Activated CD4-positive, CD25-positive, alpha-beta regulatory T cell treated with anti-CD3 and anti-CD28 coated beads, Interleukin-2, amount 50 U/mL, for 16 hours (primary cell): ENCODE results near the gene STMP1.
"Not testable (repeated sequence)": the region's sequence is repeated elsewhere in the genome, so short reads cannot be mapped to it uniquely, and the experiment has no call there.

Experiments
- DNase-seq: peaks from one replicate; pipeline ENCODE4 v3.0.0-alpha.2; 2020; ENCODE audit warnings: low read depth, low spot score

The STMP1 gene

DNA sequence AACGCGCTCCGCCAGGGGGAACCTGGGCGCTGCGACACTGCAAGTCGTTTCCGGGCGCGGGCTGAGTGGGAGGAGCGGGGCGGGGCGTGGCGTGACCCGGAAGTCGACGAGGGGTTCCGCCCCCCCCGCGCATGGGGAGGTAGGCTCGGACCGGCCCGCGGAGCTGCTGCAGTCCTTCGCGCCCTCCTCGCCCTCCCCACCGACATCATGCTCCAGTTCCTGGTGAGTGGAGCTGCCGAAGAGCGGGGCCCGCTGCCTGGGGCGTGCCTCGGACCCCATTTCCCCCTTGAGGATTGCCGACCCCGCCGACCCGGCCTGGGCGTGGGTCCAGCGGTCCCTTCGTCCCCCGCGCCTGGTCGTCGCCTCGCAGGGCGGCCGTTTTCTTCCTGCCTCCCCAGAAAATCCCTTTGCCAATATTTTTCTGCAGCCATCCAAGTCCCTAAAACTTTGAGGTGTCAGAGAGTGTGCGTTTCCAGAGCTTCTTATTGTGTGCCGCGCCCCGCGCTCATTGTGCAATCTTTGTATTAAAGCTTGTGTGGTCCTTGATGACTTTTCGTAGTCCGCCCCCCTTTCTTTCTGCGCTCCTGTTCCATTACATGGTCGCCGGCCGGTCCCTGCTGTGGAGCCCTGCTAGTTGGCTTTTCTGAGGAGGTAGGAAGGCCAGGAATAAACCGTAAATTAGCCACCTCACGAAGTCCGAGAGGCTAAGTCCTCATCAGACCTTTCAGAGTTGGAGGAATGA, at the start of gene STMP1:
TSS of gene STMP1 (plus strand) at position 142 of the 742 bp plus-strand sequence.
- peak; percentile 95 for DNase-seq

DNA sequence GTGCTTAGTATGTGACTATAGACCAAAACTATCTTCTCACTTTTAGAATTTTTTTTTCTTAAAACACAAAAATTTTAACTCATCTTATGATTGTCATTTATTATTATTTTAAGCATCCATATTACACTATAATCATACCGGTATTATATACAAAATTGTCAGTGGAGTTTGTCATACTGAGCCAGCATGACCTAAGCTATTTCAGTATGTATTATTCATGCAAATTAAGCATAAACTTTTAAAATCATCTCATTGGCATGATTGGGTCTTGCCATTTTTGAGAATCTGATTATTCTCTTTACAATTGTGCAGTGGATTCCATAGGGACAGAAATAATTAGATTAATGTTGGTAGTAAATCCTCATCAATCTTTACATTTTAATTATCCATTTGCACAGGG, 46.2 kb upstream of the STMP1 start:
- no peak for DNase-seq

DNA sequence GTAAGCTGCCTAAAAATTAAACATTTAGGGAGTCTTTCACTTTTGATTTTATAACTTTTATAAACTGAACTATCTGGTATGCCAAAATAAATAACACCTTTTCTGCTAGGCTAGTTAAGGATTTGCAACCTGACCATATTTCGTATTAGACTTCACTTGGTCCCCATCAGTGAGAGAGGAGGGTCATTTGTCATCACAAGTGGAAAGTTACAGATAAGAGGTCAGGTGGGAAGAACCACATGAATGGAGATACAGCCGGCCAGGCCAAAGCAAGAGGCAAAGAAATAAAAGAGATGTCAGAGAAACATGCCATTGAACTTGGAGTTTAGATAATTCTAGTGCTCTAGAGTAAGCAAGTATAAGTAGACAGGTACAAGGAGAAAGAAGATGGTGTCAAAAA, 44.5 kb upstream of the STMP1 start:
- no peak for DNase-seq

DNA sequence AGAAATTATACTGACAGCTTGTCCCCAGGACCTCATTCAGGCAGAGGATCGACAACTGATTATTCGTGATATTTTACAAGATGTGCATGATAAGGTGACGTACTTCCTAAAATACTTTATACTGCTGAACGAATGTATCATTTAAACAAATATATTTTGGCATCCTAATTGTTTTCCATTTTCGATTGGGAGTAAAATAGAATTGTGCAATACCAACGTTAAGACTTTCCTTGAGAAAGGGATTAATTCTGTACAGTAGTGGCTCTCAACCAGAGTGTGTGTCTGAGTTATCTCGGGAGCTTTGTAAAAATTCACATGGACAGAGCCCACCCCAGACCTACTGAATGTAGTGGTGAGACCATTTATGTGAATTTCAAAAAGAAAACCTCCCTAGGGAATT, 43.8 kb upstream of the STMP1 start:
- DNase-seq = no peak

DNA sequence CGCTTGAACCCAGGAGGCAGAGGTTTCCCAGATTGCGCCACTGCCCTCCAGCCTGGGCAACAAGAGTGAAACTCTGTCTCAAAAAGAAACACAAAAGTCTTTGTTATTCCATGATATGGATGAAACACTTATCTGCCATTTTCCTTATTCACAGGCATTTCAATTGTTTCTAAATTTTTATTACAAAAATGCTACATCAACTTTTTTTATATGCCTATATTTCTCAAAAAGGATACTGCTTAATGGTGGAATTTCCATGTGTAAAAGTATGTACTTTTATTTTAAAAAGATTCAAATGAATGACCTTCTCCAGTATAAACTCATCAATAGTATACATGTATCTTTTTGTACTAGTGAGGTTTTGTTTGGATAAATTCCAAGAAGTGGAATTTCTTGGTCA, 41.9 kb upstream of the STMP1 start:
- no peak for DNase-seq

DNA sequence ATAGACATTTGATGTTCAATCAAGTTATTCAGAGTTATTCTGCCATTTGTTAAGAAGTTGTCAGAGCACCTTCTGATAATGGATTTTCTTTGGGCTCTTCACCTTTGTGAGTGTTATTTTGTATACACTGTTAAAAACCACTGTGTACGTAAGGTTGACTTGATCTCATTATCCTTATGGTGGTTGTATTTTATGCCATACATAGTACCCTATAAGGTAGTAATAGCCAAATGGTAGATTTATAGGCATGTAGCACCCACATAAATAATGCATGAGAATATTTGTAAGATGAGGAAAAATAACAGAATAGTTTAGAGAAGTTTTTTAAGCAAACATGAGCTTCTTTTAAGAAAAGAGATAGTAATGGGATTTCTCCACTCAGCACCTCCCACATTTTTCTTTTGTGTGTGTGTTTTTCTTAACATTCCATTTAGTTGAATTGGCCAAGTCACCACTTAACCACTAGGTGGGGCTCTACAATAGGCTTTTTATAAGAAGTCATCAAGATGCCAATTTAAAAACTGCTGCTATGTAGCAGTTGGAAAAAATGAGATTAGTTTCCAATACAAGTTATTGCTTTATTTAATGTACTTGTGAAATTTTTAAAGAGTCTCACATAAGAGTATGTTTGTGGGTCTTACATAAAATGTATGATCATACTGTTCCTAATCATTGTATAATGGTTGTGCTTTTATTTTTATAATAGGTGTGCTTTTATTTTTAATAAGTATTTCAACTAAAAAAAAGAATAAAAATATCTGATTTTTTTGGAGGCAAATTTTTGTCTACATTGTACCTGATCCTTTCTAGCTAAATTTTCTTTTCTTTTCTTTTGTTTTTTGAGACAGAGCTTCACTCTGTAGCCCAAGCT, 41.1 kb upstream of the STMP1 start:
- DNase-seq = no peak

DNA sequence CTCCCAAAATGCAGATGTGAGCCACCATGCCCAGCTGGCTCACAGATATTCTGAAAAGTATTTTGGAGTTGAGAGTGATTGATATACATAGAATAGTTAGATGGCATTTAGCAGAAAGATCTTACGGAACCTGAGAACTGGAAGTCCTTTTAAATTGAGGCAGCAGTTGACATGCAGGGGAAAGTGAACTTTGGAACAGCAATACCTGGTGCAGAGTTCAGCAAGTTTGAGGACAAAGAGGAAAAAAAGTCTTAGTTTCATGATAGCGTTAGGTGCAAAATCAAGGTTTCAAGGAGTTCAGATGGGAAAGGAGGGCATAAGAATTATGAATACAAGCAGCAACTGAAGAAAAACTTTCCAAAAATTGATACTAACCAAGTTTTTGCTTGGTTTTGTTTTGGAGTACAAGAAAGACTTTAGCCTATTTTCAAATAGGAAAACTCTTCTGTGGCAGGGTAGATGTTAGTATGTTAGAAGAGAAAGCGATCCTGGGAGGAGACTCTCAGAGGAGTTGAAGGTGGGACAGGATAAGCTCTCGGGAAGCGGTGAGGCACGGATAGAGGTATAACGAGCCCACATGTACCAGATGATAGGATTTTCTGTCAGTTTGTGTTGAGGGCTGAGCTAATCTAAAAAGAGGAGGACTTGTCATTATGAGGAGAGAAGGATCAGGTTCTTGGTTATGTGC, 28.0 kb upstream of the STMP1 start:
- no peak for DNase-seq

DNA sequence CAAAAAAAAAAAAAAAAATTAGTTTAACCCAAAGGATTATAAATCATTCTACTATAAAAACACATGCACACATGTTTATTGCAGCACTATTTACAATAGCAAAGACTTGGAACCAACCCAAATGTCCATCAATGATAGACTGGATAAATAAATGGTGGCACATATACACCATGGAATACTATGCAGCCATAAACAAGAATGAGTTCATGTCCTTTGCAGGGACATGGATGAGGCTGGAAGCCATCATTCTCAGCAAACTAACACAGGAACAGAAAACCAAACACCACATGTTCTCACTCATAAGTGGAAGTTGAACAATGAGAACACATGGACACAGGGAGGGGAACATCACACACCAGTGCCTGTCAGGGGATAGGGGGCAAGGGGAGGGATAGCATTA, 22.6 kb upstream of the STMP1 start:
- not testable (repeated sequence) for DNase-seq

DNA sequence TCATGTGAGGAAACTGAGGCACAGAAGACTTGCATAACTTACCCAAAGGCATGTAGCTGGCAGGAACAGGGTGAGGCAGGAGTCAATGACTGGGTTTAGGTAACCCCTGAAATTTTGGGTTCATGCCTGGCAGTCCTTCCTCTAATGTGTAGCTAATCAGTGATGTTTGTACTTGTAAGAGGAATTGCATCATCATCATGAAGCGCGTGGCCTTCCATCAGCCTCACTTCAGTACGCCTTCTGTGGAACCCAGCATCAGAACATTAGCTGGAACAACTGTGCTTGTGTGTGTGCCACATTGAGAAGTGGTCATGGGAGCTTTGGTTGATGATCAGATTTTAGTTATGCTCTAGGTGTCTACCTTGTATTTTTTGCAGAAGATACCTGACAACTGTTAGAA, 18.2 kb upstream of the STMP1 start:
- no peak for DNase-seq

DNA sequence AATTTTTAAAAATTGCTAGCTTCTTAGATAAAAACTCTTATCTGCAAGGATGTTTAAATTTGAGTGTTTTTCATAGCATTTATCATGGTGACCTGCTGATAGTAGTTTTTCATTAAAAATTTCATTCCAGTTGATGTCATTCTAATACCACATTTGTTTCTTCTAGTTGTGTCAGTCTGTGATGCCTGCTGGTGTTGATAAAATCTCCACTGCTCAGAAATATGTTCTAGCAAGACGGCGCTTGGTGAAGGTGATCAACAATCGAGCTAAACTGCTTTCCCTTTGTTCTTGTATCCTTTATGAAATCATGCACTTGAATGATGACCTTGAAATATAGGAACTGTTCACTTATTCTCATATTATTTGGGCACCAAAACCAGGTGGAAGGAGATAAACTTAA, 17.6 kb upstream of the STMP1 start:
- no peak for DNase-seq

DNA sequence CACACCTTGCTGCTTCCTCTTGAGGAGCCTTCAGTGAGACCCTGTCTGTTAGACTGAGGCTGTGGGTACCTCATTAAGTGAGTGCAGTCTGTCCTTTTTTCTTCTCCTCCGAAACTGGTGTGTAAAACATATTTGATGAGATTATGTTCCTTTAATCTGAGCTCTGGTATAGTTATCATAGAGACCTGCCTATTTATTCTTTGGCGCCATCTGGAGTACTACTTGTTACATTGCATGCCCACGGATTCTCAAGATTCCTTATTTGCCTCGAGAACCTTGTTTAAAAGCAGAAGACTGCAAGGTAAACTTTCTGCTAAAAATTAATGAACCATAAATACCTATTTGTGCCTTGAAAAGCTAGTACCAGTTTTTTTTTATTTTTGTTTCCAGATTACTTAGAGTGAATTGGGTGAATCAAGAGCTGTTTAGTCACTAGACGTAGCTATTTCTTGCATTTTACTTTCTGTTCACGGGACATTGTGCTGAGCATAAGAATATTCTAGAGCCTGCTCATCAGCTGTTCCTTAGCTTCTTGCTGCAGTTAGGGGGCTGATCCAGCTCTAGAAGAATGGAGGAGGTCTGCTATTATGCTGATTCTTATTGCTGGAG, 16.9 kb upstream of the STMP1 start:
- DNase-seq = no peak

DNA sequence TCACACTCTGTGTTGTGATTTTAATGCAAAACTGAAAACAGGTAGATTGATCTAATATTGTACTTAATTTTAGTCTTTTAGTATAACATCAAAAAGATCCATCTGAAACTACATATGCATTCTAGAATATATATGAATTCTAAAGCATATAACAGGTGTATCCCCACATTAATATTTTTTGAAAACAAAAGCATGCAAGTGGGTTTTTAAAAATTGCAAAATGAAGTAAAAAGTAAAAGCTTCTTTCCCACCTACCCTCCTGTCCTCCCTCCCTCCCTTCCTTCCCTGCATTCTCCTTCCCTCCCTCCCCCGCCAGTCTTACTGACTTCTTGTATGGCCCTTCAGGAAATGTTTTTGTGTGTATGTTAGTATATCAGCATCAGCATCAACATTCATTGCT, 14.6 kb upstream of the STMP1 start:
- DNase-seq = no peak

DNA sequence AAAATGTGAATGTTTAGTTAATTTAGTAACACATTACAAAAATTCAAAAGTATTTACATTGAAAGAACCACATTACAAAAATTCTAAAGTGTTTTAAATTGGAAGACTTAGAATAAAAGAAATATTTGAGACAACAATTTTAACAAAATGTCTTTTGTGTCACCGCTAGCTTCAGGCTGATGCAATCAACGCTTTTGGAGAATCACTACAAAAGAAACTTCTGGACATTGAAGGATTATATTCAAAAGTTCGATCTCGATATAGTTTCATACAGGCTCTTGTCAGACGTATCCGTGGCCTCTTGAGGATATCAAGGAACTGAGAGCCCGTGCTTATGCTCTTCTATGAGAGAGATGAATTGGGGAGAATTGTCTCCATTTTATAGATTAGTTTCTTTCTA, 14.1 kb upstream of the STMP1 start:
- no peak for DNase-seq

DNA sequence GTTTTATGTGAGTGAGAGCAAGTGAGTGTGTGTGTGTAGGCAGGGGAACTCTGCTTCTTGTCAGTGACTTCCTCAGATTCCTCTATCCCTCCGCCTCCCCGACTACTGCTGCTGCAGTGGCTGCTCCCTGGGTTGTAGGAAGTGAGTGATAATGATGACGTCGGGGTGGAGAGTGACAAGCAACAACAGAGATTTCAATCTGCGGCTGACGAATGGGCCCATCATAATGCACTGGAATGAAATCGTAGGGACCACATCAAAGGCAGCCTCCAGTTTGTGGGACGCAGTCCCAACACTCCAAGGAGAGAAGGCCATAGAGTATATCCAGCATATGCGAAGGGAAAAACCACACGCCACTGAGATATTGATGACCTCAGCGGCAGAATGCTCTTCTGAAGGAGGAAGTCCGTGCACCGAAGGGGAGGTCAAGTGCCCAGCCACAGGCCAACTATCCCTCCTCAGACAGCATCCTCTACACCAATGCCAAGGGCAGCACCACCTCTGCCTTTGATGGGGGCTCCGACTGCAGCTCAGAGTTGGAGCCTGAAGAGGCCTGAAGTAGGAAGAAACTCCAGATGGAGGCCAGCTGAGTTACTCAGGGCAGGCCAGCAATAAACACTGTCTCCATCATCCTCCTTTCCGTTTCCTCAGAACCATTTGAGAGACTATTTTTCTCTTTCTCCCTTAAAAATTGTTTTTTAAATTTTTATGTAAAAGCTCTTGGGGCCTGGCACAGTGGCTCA, 11.3 kb upstream of the STMP1 start:
- no peak for DNase-seq

DNA sequence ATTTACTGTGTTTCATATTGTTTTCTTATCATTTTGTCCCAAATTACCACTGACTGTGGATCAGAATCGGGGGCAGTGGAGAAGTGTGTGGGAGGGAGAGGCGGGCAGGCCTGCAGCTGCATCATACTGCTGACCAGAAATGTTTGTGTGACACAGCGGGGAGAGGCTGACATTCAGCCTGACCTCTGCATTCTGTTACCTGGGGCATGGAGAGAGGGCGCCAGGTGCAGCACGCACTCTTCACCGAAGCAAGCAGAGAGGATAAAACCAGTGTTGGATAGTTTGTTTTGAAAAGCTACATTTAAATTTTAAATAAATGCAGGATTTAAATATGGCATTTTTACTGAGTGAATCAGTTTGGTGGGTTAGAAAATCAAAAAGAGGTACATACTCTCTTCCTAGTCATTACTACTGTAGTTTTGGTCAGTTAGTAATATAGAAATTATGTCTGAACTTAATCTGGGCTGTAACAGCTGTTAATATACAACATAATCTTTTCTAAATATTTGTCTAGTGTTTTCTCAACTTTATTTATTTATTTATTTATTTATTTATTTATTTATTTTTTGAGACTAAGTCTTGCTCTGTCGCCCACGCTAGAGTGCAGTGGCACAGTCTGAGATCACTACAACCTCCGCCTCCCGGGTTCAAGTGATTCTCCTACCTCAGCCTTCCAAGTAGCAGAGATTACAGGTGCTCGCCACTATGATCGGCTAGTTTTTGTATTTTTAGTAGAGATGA, 8.8 kb upstream of the STMP1 start:
- DNase-seq = no peak

DNA sequence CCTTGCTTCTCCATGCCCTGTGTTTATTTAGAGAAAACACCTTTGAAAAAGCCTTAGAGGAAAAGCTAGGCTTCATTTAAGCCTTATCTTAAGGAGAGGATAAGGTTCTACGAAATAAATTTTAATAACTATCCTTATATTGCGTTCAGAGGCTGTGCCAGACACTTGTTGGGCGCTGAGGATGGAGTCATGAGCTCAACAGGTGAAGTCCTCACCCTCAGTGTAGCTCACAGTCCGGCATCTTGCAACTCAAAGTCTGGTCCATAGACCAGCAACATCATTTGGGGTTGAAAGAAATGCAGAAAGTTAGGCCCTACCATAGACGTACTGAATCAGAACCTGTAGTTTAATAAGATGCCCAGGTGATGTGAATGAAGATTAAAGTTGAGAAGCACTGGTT, 3.8 kb upstream of the STMP1 start:
- no peak for DNase-seq

DNA sequence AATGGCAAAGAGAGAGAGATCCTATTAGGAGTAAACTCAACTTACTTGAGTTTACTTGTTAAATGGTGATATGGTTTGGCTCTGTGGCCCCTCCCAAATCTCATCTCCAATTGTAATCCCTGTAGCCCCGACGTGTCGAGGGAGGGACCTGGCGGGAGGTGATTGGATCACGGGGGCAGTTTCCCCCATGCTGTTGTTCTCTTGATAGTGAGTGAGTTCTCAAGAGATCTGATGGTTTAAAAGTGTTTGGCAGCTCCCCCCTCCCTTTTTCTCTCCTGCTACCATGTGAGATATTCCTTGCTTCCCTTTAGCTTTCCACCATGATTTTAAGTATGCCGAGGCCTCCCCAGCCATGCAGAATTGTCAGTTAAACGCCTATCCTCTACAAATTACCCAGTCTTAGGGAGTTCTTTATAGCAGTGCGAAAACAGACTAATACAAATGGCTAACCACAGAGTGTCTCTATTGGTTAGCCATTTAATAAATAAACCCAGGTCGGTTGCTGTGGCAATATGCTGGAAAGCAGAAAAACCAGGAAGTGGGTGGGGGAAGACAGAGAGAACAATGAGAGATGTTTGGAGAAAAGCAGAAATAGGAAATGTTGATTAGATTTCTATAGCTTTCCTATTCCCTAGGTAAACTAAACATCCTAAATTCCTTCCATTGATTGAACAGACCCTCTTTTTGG, 3.0 kb upstream of the STMP1 start:
- no peak for DNase-seq

DNA sequence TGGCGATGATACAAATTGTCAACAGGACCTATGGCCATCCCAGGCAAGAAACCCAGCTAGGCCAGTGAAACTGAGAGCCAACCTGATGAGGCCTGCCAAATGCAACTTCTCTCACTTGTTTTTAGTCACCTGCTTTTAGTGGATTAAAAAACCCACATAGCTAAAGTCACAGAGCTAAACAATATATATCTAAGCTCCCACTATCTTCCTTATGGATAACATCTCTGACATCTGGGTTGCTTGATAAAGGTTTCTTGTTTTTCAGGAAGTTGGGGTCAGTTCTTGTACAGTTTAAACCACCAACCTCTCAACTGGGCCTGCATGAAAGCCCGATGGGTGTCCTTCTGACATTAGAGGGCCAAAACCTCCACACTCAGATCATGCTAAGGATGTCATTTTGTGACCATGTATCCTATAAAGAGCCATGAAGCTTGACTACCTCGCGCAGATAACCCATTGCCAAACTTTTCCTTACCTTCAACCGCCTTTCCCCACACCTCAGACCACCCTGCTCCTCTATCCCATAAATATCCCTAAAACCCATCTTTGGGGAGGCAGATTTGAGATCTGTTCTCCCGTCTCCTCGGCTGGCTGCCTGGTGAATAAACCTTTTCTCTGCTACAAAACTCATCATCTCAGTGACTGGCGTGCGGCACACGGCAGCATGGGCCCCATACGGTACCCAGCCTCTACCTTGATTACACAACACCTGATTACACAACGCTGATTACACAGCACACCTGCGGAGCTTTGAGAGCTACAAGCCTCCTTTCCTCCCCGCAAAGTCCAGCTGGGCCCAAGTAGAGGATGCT, 797 bp upstream of the STMP1 start:
- DNase-seq = no peak

DNA sequence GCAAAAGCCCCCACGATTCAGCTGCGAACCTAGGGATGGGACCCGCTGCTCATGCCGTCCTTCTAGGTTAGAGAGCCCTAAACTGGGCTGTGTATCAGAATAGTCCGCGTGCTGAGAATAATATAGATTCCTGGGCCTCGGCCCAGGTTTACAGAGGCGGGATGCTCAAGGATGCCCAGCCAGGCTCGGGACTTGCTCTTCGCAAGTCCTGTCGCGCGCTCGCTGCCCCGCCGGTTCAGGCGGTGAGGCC, 266 bp upstream of the STMP1 start:
- no peak for DNase-seq
